Osteoblast (primary cell): Measurements from ENCODE around the gene PKDCC. TPM values are rescaled to one million over a fixed set of nuclear protein-coding genes. Genes with fewer than 3 reads are reported as not detected.

Experiments used
- DNase-seq: peaks from one replicate; pipeline ENCODE4 v3.0.0; 2011; ENCODE audit warnings: low spot score, mixed read lengths; ENCODE audit not compliant: insufficient read length; ENCODE audit errors: missing footprints
- H2AFZ ChIP-seq: 2 replicates; pipeline ENCODE4 v1.6.0; 2011; ENCODE audit warnings: mild to moderate bottlenecking, low read length
- H3K27ac ChIP-seq: 2 replicates; pipeline ENCODE4 v1.5.1; 2011; ENCODE audit warnings: mild to moderate bottlenecking, low read depth, low read length, moderate library complexity
- H3K27me3 ChIP-seq: 2 replicates; pipeline ENCODE4 v1.6.0; 2012; ENCODE audit warnings: mild to moderate bottlenecking, control low read depth, inconsistent platforms, low read length, moderate library complexity; ENCODE audit not compliant: insufficient read depth
- H3K36me3 ChIP-seq: 2 replicates; pipeline ENCODE4 v1.5.1; 2011; ENCODE audit warnings: mild to moderate bottlenecking, low read length, control low read depth, moderate library complexity; ENCODE audit not compliant: insufficient read depth
- H3K4me1 ChIP-seq: 2 replicates; pipeline ENCODE4 v1.5.1; 2011; ENCODE audit warnings: mild to moderate bottlenecking, low read length, control low read depth, moderate library complexity; ENCODE audit not compliant: insufficient read depth
- H3K4me2 ChIP-seq: 2 replicates; pipeline ENCODE4 v1.6.0; 2011; ENCODE audit warnings: mild to moderate bottlenecking, low read length; ENCODE audit not compliant: insufficient read depth
- H3K4me3 ChIP-seq: fragments of 200-600 bp; sonication (generic); 3 replicates; pipeline ENCODE4 v1.5.1; 2012; ENCODE audit warnings: mild to moderate bottlenecking, low read length, inconsistent platforms; ENCODE audit not compliant: insufficient read depth
- H3K79me2 ChIP-seq: 2 replicates; pipeline ENCODE4 v1.6.0; 2012; ENCODE audit warnings: mild to moderate bottlenecking, low read length, control low read depth, inconsistent platforms; ENCODE audit not compliant: insufficient read depth
- H3K9me3 ChIP-seq: 2 replicates; pipeline ENCODE4 v1.5.1; 2011; ENCODE audit warnings: low read depth, low read length, control low read depth
- H4K20me1 ChIP-seq: 2 replicates; pipeline ENCODE4 v1.6.0; 2012; ENCODE audit warnings: mild to moderate bottlenecking, low read length, control low read depth; ENCODE audit not compliant: insufficient read depth
- CTCF ChIP-seq: IDR thresholded peaks from 2 replicates; pipeline ENCODE4 v1.5.1; 2011; ENCODE audit warnings: mild to moderate bottlenecking, low read depth, low read length, moderate library complexity; ENCODE audit errors: extremely low read depth
- total RNA-seq: library from RNA; depleted of rRNA; stranded (reverse); fragments of >200 nt; gene quantifications from 2 replicates; pipeline ENCODE4 v1.2.3, GENCODE V29; 2012

PKDCC gene
- total RNA-seq, 1 donor = 4.0 TPM

DNA sequence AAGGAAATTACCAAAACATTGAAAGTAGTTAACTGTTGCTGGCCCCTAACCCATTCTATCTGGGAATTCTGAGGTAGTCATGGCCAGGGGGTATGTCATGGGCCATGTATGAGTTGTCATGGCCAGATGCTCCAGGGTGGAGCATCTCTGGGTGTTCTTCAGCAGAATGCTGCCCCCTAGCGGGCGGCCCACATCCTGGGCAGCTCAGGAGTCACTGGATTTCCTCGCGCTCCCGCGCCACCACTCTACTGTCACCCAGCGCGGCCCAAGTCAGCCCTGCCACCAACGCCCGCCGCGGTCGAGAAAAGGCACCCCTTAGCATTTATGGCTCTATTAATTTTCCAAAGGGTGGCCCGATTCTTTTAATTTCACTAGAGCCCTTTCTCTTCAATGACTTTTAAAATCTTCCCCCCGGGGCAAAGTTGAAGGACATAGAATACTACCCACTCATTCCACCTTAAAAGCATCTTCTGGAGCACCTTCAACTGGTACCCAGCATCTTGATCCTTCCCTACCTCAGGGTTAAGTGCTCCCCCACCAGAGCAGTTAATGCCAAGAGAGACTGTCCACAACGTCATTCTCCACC, 41.6 kb downstream of the PKDCC start:
- Histone ChIP-seq H3K27me3 (no peaks in the 10 kb centered on the region), H2AFZ (no peak overlapping the region), H3K4me1 (no peaks in the 10 kb centered on the region), H3K9me3 (no peaks in the 10 kb centered on the region), H3K79me2 (no peaks in the 10 kb centered on the region), H3K36me3 (no peaks in the 10 kb centered on the region), H3K4me3 (no peak overlapping the region), H3K27ac (no peak overlapping the region), H4K20me1 (no peaks in the 10 kb centered on the region), H3K4me2 (no peak overlapping the region)
- peak; percentile 68 for TF ChIP-seq CTCF
- peak; percentile 87 for DNase-seq

DNA sequence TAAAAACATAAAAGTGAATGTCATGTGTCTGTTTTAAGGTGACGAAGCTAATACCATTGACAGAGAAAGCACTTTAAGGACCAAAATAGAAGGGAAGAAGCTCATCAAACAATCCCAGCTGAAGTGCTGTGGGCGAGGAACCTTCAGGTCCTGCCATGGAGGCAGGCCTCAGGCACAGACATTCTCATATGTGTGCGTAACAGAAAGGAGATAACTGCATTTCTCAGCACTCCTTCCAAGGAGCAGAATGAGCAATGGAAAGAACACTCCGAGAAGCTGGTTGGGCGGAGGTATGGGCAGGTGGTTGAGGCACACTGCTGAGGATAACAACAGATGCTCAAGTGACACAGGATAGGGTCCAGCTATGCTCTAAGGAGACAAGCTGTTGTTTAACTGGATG, 42.4 kb downstream of the PKDCC start:
- Histone ChIP-seq H3K4me2 (no peak overlapping the region), H3K4me1 (no peaks in the 10 kb centered on the region), H3K27me3 (peaks cover 3% of the 10 kb centered on the region), H2AFZ (no peak overlapping the region), H4K20me1 (no peaks in the 10 kb centered on the region), H3K4me3 (no peak overlapping the region), H3K79me2 (no peaks in the 10 kb centered on the region), H3K9me3 (no peaks in the 10 kb centered on the region), H3K36me3 (no peaks in the 10 kb centered on the region), H3K27ac (no peak overlapping the region)
- no peak for TF ChIP-seq CTCF
- no peak for DNase-seq

DNA sequence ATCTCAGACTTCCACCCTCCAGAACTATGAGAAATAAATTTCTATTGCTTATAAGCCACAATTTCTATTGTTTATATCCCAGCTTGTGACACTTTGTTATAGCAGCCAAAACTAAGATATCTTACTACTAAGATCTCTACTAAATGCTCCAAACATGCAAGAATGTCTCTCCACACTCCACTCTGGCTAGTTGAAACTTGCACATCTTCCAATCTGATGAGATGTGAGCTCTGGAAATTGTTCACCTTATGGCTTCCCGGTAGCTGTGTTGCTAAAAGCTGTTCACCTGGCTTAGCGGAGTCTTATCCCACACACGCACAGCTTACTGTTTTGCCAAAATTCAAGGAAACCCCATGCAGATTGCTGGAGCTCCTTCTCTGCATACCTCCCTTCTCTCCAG, 43.9 kb downstream of the PKDCC start:
- Histone ChIP-seq H3K27ac (no peak overlapping the region), H3K4me1 (no peaks in the 10 kb centered on the region), H2AFZ (no peak overlapping the region), H3K27me3 (peaks cover 3% of the 10 kb centered on the region), H3K4me2 (no peak overlapping the region), H3K4me3 (no peak overlapping the region), H3K9me3 (no peaks in the 10 kb centered on the region), H3K36me3 (no peaks in the 10 kb centered on the region), H3K79me2 (no peaks in the 10 kb centered on the region), H4K20me1 (no peaks in the 10 kb centered on the region)
- peak; percentile 53 for DNase-seq
- TF ChIP-seq CTCF = no peak

DNA sequence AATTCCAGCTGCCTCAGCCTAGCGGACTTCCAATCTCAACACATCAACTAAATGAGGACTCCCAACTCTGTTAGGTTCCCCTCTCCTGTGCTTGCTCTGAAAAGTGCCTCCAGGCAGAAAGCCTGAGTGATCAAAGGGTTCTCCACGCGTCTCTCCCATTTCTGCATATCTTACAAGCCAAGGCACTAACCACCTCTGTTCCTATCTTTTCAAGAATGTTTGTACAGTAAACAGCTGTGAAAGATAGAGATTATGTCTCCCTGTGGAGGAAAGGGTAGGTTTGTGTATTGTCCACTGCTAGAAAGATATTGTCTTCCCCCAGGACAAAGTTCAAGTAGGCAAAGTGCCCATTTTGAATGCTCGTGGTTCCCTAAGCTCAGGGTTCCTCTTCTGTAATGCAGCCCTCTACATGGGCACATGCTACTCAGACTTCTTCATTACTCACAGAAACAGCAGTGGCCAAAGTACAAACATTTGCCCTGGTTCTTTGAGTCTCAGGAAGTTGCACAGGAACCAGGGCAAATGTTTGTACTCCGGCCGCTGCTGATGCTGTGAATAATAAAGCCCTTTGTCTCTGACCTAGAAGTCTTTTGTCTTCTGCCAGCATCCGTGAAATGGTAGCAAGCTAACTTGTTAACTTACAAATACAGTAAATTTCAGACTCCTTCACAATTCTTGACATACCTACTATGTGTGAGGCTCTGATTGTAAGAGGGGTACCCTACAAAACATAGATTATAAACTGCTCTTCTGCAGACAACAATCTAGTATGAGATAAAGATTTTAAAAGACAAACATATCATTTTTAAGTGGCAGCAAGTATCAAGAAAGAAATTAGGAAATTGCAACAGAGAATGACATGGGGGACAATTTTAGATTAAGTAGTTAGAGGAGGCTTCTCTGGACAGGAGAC, 44.5 kb downstream of the PKDCC start:
- TF ChIP-seq CTCF = no peak
- Histone ChIP-seq H2AFZ (no peak overlapping the region), H3K4me2 (no peak overlapping the region), H3K4me3 (no peak overlapping the region), H3K9me3 (no peaks in the 10 kb centered on the region), H3K4me1 (no peaks in the 10 kb centered on the region), H3K27ac (no peak overlapping the region), H3K27me3 (peaks cover 3% of the 10 kb centered on the region), H4K20me1 (no peaks in the 10 kb centered on the region), H3K79me2 (no peaks in the 10 kb centered on the region), H3K36me3 (no peaks in the 10 kb centered on the region)
- peak; percentile 25 for DNase-seq
